Activated CD8-positive, alpha-beta memory T cell treated with anti-CD3 and anti-CD28 coated beads, Interleukin-2, amount 50 U/mL, for 4 hours (primary cell): ENCODE results near the gene LPIN3.
A peak's percentile ranks its signal among the peaks of the same experiment; 100 is the strongest.
"Not testable (repeated sequence)": the region's sequence is repeated elsewhere in the genome, so short reads cannot be mapped to it uniquely, and the experiment has no call there.

ENCODE experiments used
- DNase-seq: peaks from one replicate; pipeline ENCODE4 v3.0.0-alpha.2; 2020

LPIN3 gene, protein sequence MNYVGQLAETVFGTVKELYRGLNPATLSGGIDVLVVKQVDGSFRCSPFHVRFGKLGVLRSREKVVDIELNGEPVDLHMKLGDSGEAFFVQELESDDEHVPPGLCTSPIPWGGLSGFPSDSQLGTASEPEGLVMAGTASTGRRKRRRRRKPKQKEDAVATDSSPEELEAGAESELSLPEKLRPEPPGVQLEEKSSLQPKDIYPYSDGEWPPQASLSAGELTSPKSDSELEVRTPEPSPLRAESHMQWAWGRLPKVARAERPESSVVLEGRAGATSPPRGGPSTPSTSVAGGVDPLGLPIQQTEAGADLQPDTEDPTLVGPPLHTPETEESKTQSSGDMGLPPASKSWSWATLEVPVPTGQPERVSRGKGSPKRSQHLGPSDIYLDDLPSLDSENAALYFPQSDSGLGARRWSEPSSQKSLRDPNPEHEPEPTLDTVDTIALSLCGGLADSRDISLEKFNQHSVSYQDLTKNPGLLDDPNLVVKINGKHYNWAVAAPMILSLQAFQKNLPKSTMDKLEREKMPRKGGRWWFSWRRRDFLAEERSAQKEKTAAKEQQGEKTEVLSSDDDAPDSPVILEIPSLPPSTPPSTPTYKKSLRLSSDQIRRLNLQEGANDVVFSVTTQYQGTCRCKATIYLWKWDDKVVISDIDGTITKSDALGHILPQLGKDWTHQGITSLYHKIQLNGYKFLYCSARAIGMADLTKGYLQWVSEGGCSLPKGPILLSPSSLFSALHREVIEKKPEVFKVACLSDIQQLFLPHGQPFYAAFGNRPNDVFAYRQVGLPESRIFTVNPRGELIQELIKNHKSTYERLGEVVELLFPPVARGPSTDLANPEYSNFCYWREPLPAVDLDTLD

DNA sequence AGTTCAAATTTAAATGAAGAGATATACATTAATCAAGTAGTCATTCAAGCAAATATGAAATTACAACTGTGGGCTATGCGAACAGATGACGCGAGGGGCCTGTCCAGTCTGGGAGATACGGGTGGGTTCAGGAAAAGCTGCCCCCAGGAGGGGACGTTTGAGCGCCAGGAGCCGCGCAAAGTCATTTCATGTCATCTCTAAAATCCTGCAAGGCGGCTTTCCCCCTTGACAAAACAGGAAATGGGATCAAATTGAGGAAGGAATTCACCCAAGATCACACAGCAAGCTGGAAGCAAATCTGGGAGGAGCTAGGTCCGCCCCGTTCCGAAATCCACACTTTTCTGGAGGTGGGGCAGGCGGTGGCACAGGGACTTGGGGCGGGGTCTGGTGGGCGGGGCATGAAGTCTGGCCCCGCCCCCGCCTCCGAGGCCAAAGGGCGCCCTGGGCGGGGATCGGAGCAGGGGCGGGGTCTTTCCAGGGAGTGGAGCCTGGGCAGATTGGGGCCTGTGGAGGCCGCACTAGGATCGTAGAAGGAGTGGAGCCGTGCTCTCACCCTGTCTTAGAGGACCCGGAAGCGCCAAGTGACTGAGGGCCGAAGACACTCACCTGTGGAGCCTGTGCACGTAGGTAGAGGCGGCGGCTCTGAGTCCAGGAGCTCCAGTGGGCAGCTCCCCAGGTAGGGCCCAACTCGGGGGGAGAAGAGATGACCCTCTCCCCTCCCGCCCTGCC lies at the start of gene LPIN3:
TSS of gene LPIN3 (plus strand) at position 495 of the 729 bp plus-strand sequence. CDS start 4,983 bp downstream, outside the sequence.
- peak; percentile 44 for DNase-seq

DNA sequence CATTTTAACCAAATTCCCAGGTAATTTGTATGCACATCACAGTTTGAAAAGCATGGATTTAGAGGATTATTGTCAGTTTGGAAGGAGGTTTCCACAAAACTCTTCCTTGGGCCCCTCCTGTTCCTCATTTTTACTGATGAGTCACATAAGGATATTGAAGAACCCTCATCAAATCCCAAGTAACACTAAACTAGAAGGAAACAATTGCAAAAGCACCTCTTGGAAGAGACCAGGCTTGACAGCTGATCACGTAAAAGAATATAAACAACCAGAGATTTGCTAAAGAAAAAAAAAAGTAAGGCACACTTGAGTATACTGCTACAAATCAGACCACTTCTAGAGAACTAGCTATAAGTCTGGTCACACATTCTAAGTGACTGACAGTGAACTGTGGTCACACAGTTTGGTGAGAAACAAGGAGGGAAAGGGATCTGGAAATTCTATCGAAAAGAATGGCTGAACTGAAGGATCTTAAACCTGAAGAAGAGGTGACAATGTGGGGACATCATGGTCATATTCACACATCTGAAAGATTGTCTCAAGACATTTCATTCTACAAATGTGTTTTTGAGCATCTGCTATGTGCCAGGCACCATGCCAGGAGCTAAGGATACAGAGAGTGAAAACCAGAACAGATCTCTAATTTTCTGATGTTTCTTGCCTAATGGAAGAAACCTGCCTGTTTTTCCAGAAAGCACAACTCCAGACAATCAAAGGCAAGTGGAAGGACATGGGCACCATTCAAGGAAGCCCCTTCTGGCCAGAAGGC lies 47.2 kb upstream of the LPIN3 start:
- no peak for DNase-seq

GRCh38 chr20:41299899-41300298 lies 40.7 kb upstream of the LPIN3 start:
- no peak for DNase-seq

DNA sequence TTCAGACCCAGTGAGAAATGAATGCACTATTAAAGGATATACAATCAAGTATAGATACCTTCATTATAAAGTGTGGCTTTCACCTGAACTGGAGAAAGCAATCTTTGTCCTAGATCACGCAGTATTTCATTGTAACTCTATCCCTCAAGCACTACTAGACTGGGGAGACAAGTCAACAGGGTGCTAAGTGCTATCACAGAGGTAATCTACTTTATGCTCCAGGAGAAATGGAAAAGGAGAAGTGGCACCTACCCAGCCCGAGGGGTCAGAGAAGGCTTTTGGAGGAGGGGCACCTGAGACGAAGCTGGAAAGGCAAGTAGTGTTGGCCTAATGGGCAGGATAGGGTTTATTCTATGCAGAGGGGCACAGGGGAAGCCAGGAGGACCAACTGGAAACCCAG lies 40.2 kb upstream of the LPIN3 start:
- DNase-seq = no peak

DNA sequence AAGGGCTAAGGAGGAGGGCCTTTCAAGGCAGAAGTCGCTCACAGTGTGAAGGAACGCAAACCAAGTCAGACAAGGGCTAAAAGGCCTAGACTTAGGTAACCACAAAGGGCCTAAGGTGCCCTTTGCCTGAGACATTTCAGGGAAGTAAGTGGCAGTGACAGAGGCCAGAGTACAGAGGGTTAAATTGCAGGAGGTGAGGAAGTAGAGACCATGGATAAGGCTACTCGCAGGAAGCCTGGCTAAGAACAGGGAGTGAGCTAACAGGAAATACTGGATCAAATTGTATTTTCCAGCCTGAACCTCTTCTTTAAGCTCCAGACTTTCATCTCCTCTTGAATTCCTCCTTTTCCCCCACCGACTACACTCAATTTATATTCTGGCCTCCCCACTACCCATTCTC lies 39.7 kb upstream of the LPIN3 start:
- DNase-seq = no peak

DNA sequence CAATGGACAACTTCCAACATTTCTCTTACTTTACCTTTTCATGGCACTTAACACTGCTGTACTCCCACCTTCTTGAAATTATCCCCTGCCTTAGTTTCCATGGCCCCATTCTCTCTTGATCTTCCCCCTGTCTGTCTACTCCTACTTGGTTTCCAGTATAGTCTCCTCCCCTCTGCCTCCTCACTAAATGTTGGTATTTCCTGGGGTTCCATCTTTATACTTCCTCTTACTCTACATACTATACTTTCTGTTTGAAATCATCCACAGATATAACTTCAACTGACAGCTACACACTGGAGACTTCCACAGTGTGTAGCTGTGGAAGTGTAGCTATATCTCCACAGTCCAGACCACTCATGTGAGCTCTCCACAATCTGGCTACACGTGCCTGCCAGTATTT lies 36.6 kb upstream of the LPIN3 start:
- no peak for DNase-seq

- no peak for DNase-seq
These were observed 36.1 kb upstream of the LPIN3 start for GRCh38 chr20:41304424-41305079.

DNA sequence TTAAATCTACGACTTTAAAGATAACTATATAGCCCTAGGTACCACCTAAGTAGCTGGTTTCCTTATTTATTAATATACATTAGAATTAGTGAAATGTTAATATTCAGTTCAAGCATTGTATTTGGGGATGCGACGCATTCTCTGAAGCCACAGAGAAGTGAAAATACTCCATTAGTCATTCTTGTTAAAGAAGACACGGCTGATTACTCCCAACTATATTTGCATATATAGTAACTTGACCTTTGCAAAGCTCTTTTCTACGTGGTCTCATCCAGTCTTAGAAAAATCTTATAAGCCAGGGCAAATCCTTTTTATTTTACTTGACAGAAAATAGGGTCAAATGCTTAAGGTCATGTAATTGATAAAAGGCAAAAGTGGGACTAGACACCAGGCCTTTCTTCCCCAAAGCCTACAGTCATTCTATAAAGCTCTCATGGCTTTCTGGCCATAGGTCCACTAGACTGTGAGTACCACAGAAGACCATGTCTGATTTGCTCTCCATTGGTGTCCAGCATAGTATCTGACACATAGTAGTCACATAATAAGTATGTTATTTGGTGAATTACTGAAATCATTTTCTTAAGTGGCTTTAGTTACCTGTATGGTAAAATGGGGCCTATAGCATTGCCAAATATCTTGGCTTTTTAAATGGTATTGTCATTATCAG lies 34.4 kb upstream of the LPIN3 start:
- no peak for DNase-seq

- no peak for DNase-seq
These were observed 33.6 kb upstream of the LPIN3 start for GRCh38 chr20:41307021-41307420.

DNA sequence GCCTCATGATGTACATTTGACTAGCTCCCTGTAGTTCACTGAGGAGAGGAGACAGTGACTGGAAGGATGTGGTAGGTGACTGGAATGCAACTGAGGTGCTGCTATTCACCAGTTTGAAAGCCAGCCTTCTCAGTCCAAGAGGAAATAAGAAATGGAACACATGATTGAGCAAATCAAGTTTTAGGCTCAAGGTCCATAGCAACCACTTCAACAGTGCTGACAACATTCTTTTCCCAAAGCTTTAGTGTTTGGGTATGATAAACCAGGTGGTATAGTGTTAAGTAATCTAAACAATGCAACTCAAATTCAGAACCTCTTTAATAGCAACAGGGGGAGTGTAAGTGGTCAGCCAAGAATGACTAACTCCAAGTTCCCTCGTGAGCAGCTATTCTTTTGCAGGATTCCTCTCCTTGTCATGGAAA lies 32.3 kb upstream of the LPIN3 start:
- no peak for DNase-seq

GRCh38 chr20:41308726-41309413 lies 31.8 kb upstream of the LPIN3 start:
- DNase-seq = no peak

DNA sequence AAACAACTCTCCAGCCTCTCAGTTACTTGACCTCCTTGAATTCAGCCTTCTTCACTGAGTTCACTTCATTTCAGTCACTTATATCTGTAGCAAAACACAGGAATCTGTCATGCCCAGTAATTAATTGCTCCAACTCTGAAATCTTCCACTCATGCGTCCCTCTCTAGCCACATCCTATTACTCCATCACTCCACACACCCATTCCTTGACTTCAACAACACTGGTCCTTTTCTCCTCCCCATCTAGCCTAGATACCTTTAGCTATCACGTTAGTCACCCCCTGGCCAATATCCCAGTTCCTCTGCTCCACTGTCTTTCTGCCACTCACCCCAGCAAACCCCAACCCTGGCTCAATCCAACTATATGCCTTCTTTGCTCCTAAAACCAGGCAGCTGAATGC lies 30.8 kb upstream of the LPIN3 start:
- DNase-seq = no peak

GRCh38 chr20:41312009-41312408 lies 28.6 kb upstream of the LPIN3 start:
- DNase-seq = not testable (repeated sequence)

DNA sequence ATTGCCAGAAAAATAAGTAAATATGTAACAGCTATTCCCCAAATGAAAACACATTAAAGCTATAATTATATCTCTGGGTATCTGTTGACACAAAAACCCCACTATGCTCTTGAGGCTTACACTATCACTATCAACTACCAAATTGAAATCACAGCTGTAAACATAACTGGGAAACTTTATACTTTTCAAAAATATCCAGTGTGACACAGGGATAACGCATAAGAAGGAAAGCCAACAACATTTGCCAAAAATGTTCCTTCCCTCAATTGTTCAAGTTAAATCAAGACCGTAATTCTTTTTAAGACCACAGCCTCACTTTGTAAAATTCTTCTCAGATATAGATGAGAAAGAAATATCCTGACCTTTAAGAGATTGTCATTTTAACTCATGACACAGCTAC lies 26.2 kb upstream of the LPIN3 start:
- DNase-seq = no peak

DNA sequence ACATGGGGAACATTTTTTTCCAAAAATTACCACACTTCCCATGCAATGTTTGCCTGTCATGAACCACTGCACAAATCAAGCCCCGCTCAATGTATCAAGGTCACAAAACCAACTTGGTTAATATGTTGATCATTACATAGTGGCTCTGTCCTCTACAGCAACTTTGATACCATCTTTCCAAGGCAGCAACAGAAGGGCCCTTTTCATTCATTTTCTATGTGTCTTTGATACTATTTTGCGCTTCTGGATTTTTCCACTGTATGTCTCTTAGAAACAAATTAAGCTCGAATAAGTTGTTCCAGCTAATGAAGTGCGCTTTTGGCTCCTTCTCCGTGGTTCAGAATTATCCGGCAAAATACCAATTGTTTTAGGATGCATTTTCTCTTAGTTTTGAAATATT lies 24.6 kb upstream of the LPIN3 start:
- no peak for DNase-seq

GRCh38 chr20:41316602-41317545 lies 23.7 kb upstream of the LPIN3 start:
- peak; percentile 83 for DNase-seq

- DNase-seq = peak; percentile 98
These were observed 22.9 kb upstream of the LPIN3 start, which contains the start of gene ZHX3 for GRCh38 chr20:41317546-41318270. ZHX3 (minus strand) TSS chr20:41317731; CDS start chr20:41204916, 112,815 bp downstream.

- DNase-seq = no peak
These were observed 22.4 kb upstream of the LPIN3 start for GRCh38 chr20:41318271-41318649.

DNA sequence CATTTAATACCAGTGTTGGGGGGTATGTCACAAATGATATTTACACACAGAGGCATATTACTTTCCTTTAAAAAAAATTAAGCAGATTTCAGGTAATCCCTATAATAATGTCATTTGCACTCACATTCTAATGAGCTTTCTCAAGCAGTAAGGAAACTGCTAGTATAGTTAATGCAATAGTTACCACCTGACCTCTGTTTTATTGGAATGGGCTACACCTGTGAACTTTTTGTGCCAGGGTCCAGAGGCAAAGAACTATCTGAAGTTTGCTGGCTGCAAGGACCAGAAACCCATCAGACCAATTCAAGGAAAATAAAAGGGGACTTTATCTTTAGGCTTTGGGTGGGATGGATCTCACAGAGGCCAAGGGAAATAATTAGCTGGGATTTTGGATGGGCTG lies 20.2 kb upstream of the LPIN3 start:
- DNase-seq = no peak
